Hematopoietic multipotent progenitor cell (in vitro differentiated cells): ENCODE measurements around the gene SLC35D2. TPM values are rescaled to one million over a fixed set of nuclear protein-coding genes. Genes with fewer than 3 reads are reported as not detected.
A peak's percentile ranks its signal among the peaks of the same experiment; 100 is the strongest.
"Not testable (repeated sequence)": the region's sequence is repeated elsewhere in the genome, so short reads cannot be mapped to it uniquely, and the experiment has no call there.

Source experiments
- DNase-seq, 3 donors: peaks; one replicate each; pipeline ENCODE4 v3.0.0-alpha.2; 2011 to 2015; ENCODE audit warnings: low read depth in 2 of 3, low spot score in 2 of 3
- total RNA-seq: library from RNA; depleted of rRNA; stranded (reverse); fragments of >200 nt; gene quantifications from one replicate; pipeline ENCODE4 v1.2.3, GENCODE V29; 2012

Gene SLC35D2
- total RNA-seq, 1 donor = 19.9 TPM

- DNase-seq = not testable (repeated sequence)
These were observed 21.4 kb downstream of the SLC35D2 start for GRCh38 chr9:96362119-96362518.

DNA sequence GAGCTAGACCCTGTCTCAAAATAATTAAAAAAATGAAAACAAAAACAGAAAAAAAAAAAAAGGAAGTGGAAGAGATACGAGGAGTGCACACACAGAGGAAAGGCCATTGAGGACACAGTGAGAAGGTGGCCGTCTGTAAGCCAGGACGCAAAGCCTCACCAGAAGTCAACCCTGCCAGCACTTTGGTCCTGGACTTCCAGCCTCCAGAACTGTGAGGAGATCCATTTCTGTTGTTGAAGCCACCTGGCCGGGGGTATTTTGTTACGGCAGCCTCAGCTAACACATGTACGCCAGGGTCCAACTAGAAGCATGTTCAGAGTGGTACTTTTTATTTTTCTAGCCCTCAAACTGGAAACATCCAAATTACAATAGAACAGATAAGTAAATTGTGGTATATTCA lies 21.8 kb downstream of the SLC35D2 start:
- no peak for DNase-seq

- DNase-seq = no peak
These were observed 22.5 kb downstream of the SLC35D2 start for GRCh38 chr9:96360976-96361375.

- DNase-seq = not testable (repeated sequence)
These were observed 23.0 kb downstream of the SLC35D2 start for GRCh38 chr9:96360523-96360922.

GRCh38 chr9:96350866-96351265 lies 32.6 kb downstream of the SLC35D2 start:
- no peak for DNase-seq

- no peak for DNase-seq
These were observed 35.2 kb downstream of the SLC35D2 start for GRCh38 chr9:96348261-96348660.

GRCh38 chr9:96345551-96345950 lies 38.0 kb downstream of the SLC35D2 start:
- no peak for DNase-seq

- DNase-seq = no peak
These were observed 38.9 kb downstream of the SLC35D2 start for GRCh38 chr9:96344458-96345180.

DNA sequence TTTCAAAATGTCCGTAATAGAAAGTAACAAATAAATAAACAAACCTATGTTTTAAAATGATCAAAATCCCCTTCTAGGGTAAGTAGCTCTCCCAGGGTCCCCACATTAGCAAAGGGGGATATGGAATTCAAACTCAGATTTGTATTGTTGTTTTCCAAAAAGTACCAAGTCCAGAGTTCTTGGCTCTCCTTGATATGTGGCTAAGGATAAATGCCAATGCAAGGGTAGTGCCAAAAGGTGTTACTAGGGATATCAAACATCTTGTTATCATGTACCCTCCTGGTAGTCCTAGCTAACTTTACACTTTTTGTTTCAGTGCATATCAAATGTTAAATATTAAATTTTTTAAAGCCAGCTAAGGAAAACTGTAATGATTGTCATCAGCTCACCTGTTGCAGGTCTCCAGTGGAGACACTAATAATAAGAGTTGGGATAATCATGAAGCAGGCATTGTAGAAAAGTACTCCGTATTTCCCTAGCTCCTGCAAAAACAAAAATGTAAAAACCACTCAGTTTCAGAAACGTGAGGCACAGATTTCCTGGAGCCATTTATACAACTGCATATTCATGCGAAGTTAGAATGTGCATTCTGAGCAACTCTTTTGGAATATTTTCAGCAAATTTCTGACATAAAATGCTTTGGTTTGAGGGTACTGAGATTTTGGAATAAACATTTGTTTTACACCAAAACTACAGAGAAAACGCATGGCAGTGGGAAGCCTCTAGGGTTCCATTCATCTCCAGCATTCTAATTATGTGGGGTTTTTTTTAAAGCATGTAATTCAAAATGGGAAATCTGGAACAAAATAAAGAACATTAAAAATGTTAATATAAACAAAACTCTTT lies 39.8 kb downstream of the SLC35D2 start:
- no peak for DNase-seq

DNA sequence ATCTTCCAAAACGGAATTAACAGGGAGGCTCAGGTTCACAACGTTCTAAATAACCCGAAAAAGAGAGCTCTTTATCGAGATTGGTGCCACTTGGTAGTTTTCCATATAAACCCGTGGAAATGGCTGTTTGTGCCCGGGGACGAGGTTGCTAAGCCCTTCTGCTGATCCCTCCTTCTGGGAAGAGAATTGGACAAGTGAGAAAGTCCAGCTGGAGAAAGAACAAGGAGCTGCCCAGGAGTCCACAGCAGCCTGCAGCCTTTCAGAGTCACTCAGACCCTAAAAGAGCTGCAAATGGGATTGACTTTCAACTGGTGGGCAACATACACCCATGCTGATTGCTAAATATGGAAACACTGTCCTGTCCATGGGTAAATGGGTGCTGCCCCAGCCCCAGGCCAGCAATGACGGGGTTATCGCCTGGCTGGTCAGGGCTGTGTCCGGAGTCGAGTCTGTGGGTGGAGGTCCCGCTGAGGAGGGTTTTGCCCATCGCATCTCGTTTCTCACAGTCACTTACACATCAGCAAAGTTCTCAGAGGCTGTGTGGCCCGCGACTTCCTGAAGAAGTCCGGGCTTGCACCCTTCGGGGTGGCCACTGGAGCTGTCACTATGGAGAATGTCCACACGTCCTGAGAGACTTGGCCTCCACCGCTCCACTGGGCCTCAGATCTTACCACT lies 40.8 kb downstream of the SLC35D2 start:
- no peak for DNase-seq

DNA sequence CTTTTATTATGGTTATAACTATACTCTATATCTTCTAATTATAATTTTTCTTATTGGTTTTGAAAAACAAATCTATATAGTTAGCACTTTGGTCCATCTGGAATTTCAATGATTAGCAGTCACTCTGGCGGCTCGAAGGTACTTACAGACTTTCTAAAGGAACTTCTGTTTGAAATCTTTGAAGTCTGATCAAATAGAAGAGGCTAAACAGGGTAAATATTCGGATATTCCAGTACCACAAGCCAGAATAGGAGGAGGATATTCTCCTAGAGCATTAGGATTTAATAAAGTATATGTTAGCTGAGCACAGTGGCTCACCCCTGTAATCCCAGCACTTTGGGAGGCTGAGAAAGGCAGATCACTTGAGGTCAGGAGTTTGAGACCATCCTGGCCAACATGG lies 42.8 kb downstream of the SLC35D2 start:
- no peak for DNase-seq

- no peak for DNase-seq
These were observed 45.2 kb downstream of the SLC35D2 start for GRCh38 chr9:96338299-96338698.

DNA sequence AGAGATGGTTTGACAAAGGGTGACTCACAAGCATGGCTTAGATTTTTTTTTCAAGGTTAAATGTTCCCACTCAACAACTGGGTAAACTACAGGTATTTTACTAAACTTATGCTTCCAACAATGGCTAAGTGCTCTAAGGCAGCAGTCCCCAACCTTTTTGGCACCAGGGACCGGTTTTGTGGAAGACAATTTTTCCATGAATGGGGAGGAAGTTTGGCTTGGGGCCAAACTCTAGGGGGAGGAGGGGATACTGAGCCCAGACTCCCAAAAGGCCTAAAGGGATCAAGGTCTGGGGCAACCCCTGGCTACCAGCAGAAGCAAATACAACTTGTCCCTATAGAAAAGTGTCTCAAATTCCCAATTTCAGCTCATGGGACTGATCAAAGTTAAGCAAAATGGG lies 49.6 kb downstream of the SLC35D2 start:
- DNase-seq = no peak

DNA sequence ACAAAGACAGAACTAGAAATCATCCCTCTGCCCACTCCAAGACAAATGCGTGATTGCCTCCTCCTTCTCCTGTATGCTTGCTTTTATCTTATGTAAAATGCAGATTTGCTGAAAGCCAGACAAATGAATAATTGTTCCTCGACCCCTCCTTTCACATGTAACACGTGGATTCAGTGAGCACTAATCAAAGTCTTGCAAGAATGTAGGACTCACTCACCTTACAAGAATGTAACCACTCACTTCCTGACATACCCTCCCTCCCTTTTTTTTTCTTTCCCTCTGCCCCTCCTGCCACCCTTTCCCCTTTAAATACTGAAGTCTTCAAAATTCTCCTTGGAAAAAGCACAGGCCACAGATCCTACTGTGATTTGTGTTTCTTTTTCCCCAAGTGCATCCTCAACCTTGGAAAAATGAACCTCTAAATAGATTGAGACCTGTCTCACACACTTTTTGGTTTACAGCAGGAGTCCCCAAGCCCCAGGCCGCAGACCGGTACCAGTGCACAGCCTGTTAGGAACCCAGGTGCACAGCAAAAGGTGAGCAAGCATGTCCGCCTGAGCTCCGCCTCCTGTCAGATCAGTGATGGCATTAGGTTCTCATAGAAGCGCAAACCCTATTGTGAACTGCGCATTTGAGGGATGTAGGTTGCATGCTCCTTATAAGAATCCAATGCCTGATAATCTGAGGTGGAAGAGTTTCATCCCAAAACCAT lies 52.1 kb downstream of the SLC35D2 start:
- no peak for DNase-seq

DNA sequence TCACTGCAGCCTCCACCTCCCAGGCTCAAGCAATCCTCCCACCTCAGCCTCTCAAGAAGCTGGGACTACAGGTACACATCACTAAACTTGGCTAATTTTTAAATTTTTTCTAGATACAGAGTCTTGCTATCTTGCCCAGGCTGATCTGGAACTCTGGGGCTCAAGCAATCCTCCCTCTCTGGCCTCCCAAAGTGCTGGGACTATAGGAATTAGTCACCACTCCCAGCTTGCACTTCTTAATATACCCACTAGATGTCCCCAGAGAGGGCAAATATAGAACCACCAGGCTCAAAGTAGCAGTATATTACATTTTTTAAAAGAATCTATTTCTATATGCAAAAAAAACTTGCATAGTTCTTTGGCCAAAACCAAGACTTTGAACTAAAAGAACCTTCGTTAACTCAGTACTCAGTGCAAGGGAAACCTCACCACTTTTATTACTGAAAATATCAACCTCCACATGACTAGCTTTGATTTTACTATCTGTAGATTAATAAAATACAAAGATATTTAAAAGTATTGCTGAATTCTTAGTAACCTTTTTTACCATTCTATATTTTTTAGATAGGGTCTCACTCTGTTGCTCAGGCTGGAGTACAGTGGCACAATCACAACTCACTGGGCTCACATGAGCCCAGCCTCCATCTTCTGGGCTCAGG lies 55.7 kb downstream of the SLC35D2 start:
- peak; percentile 32 to 77 (median 45) for DNase-seq

GRCh38 chr9:96323169-96323568 lies 60.3 kb downstream of the SLC35D2 start:
- DNase-seq = no peak

- DNase-seq = not testable (repeated sequence)
These were observed 60.8 kb downstream of the SLC35D2 start for GRCh38 chr9:96322736-96323135.

- not testable (repeated sequence) for DNase-seq
These were observed 61.3 kb downstream of the SLC35D2 start for GRCh38 chr9:96322210-96322609.

- no peak for DNase-seq
These were observed 62.0 kb downstream of the SLC35D2 start for GRCh38 chr9:96321515-96321914.

- no peak for DNase-seq
These were observed 62.7 kb downstream of the SLC35D2 start for GRCh38 chr9:96320749-96321280.
